HG03175 (cell line): ENCODE data around the gene CREB3L2.
"Not testable (repeated sequence)": the region's sequence is repeated elsewhere in the genome, so short reads cannot be mapped to it uniquely, and the experiment has no call there.

ENCODE experiments used
- ATAC-seq: cut with Tn5 transposase; IDR thresholded peaks from one replicate; pipeline ENCODE4 v1.9.1; 2021; ENCODE audit warnings: mild to moderate bottlenecking, moderate library complexity; ENCODE audit not compliant: unreplicated experiment

Gene CREB3L2

GRCh38 chr7:137970253-137970975 is 31.5 kb downstream of the CREB3L2 start:
- no peak for ATAC-seq

GRCh38 chr7:137969828-137970227 is 32.1 kb downstream of the CREB3L2 start:
- ATAC-seq = no peak

- ATAC-seq = no peak
These were observed 33.0 kb downstream of the CREB3L2 start for GRCh38 chr7:137968890-137969289.

- ATAC-seq = not testable (repeated sequence)
These were observed 33.5 kb downstream of the CREB3L2 start for GRCh38 chr7:137968339-137968738.

GRCh38 chr7:137967143-137968018 is 34.5 kb downstream of the CREB3L2 start:
- no peak for ATAC-seq

- ATAC-seq = no peak
These were observed 35.2 kb downstream of the CREB3L2 start for GRCh38 chr7:137966641-137967142.

GRCh38 chr7:137965942-137966640 is 35.8 kb downstream of the CREB3L2 start:
- ATAC-seq = no peak

- ATAC-seq = no peak
These were observed 36.9 kb downstream of the CREB3L2 start for GRCh38 chr7:137964824-137965545.

GRCh38 chr7:137962875-137963507 is 38.9 kb downstream of the CREB3L2 start:
- no peak for ATAC-seq

- no peak for ATAC-seq
These were observed 39.4 kb downstream of the CREB3L2 start for GRCh38 chr7:137962491-137962874.

- no peak for ATAC-seq
These were observed 40.4 kb downstream of the CREB3L2 start for GRCh38 chr7:137961200-137962177.

GRCh38 chr7:137960020-137960419 is 41.9 kb downstream of the CREB3L2 start:
- no peak for ATAC-seq

- ATAC-seq = no peak
These were observed 43.1 kb downstream of the CREB3L2 start for GRCh38 chr7:137958470-137959431.

GRCh38 chr7:137957887-137958286 is 44.0 kb downstream of the CREB3L2 start:
- ATAC-seq = no peak

GRCh38 chr7:137956591-137956990 is 45.3 kb downstream of the CREB3L2 start:
- ATAC-seq = no peak

GRCh38 chr7:137956183-137956582 is 45.7 kb downstream of the CREB3L2 start:
- ATAC-seq = no peak

- no peak for ATAC-seq
These were observed 47.3 kb downstream of the CREB3L2 start for GRCh38 chr7:137954614-137955013.
